Measurements from ENCODE around the gene ANKLE2.
A peak's percentile ranks its signal among the peaks of the same experiment; 100 is the strongest.

Gene ANKLE2

DNA sequence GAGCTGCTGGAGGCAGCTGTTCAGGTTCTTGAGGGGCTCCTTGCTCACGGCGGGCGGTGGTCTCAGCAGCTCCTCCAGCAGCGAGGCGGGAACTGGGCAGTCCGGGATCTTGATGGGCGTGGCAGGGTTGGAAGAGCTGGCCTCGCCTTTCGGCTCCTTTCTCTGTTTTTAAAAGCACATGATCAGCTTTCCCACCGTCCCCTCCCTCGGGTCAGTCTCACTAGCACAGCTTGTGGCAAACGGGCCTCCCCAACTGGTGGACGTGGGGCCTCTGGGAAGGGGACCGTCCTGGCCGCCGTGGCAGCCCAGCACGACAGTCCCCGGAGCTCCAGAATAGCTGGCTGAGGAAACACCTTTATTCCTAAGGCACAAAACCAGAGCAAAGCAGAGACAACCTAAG is 12.5 kb upstream of the ANKLE2 start:
- DNase-seq (ENCODE audit: low read depth in 1 of 2, low spot score in 1 of 2), result no peak
- no peak overlapping the region for H3K4me3 ChIP-seq (replicated peaks; ENCODE audit: insufficient read depth, low read length)
- TF ChIP-seq, protein P1, sequence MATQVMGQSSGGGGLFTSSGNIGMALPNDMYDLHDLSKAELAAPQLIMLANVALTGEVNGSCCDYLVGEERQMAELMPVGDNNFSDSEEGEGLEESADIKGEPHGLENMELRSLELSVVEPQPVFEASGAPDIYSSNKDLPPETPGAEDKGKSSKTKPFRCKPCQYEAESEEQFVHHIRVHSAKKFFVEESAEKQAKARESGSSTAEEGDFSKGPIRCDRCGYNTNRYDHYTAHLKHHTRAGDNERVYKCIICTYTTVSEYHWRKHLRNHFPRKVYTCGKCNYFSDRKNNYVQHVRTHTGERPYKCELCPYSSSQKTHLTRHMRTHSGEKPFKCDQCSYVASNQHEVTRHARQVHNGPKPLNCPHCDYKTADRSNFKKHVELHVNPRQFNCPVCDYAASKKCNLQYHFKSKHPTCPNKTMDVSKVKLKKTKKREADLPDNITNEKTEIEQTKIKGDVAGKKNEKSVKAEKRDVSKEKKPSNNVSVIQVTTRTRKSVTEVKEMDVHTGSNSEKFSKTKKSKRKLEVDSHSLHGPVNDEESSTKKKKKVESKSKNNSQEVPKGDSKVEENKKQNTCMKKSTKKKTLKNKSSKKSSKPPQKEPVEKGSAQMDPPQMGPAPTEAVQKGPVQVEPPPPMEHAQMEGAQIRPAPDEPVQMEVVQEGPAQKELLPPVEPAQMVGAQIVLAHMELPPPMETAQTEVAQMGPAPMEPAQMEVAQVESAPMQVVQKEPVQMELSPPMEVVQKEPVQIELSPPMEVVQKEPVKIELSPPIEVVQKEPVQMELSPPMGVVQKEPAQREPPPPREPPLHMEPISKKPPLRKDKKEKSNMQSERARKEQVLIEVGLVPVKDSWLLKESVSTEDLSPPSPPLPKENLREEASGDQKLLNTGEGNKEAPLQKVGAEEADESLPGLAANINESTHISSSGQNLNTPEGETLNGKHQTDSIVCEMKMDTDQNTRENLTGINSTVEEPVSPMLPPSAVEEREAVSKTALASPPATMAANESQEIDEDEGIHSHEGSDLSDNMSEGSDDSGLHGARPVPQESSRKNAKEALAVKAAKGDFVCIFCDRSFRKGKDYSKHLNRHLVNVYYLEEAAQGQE (IDR thresholded peaks at IDR 0.05; ENCODE audit: insufficient replicate concordance, low read depth), result no peak
- TF ChIP-seq POLR2AphosphoS5 (IDR thresholded peaks at IDR 0.05; ENCODE audit: low read depth) (no peak), GABPA (IDR thresholded peaks at IDR 0.05; ENCODE audit: low read depth) (no peak), SPI1 (IDR thresholded peaks at IDR 0.05; ENCODE audit: borderline replicate concordance, low read depth) (no peak)
- TF ChIP-seq, protein P2, sequence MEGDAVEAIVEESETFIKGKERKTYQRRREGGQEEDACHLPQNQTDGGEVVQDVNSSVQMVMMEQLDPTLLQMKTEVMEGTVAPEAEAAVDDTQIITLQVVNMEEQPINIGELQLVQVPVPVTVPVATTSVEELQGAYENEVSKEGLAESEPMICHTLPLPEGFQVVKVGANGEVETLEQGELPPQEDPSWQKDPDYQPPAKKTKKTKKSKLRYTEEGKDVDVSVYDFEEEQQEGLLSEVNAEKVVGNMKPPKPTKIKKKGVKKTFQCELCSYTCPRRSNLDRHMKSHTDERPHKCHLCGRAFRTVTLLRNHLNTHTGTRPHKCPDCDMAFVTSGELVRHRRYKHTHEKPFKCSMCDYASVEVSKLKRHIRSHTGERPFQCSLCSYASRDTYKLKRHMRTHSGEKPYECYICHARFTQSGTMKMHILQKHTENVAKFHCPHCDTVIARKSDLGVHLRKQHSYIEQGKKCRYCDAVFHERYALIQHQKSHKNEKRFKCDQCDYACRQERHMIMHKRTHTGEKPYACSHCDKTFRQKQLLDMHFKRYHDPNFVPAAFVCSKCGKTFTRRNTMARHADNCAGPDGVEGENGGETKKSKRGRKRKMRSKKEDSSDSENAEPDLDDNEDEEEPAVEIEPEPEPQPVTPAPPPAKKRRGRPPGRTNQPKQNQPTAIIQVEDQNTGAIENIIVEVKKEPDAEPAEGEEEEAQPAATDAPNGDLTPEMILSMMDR (IDR thresholded peaks at IDR 0.05; ENCODE audit: insufficient read depth, low read length), result no peak
- no peak overlapping the region; the same call in 1 of the 2 replicates for H3K27ac ChIP-seq (replicated peaks)
- H3K27me3 ChIP-seq (ENCODE audit: insufficient read depth, poor library complexity, severe bottlenecking), result no peaks in the 10 kb centered on the region

DNA sequence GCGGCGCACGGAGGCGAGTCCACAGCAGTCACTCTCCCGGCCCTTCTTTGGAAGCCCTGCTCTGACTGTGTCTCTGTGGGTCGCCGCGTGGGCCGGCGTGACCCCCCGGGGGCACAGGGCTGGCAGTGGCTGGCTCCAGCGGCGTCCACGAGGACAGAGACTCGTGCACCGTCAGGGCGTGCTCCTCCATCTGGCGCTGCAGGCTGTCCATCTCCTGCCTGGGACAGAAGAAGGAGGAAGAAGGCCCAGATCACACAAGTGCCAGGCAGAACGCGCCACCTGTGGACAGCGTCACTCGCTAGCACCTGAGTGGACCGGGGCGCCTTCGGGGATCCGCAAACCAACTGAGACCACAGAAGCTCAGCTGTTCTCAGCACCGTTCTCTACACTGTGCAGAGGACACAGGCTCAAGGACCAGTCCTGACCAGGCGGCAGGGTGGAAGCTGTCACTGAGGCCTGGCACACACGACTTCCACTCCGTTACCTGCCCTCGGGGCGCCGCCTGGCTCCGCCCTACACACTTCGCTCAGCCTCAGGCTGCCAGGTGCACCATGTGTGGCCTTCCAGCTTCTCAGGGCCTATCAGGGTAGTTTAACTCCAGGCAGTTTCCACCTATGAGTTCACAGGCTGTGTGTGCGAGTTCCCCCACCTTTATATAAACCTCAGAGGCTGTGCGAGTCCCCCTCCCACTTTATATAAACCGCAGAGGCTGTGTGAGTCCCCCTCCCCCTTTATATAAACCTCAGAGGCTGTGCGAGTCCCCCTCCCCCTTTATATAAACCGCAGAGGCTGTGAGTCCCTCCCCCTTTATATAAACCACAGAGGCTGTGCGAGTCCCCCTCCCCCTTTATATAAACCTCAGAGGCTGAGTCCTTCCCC is 11.7 kb upstream of the ANKLE2 start:
- H3K4me3 ChIP-seq (replicated peaks; ENCODE audit: insufficient read depth, low read length), result no peak overlapping the region
- H3K27ac ChIP-seq (replicated peaks), result peak overlapping the region; percentile 38
- H3K27me3 ChIP-seq (ENCODE audit: insufficient read depth, poor library complexity, severe bottlenecking), result no peaks in the 10 kb centered on the region
- no peak for DNase-seq (ENCODE audit: low read depth in 1 of 2, low spot score in 1 of 2)
- TF ChIP-seq SPI1 (IDR thresholded peaks at IDR 0.05; ENCODE audit: borderline replicate concordance, low read depth), result no peak
- TF ChIP-seq POLR2AphosphoS5 (IDR thresholded peaks at IDR 0.05; ENCODE audit: low read depth), result no peak
- no peak for TF ChIP-seq GABPA (IDR thresholded peaks at IDR 0.05; ENCODE audit: low read depth)
- TF ChIP-seq, protein P1 (IDR thresholded peaks at IDR 0.05; ENCODE audit: insufficient replicate concordance, low read depth), result no peak
- TF ChIP-seq, protein P2 (IDR thresholded peaks at IDR 0.05; ENCODE audit: insufficient read depth, low read length), result no peak

DNA sequence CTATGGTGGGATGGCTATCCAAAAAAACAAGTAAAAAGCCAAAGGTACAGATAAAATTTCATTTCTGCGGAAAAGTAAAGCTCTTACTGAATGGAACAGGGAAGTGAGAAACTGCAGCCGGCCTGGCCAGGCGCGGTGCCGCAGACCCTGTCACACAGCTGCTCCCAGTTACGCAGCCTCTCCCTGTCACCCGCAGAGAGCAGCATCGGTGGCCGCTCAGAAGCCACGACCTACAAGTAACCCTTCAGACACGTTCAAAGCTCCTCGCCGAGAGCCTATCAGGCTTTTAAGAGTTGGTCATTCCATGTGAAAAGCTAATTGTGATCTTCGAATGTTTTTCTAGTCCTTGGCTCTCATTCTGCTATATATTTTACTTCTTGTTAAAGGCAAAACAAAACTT is 11.0 kb upstream of the ANKLE2 start:
- peak; percentile 45 to 83 for DNase-seq (ENCODE audit: low read depth in 1 of 2, low spot score in 1 of 2)
- H3K4me3 ChIP-seq (replicated peaks; ENCODE audit: insufficient read depth, low read length), result no peak overlapping the region
- H3K27me3 ChIP-seq (ENCODE audit: insufficient read depth, poor library complexity, severe bottlenecking), result no peaks in the 10 kb centered on the region
- peak overlapping the region; percentile 38 for H3K27ac ChIP-seq (replicated peaks)
- TF ChIP-seq, protein P2 (IDR thresholded peaks at IDR 0.05; ENCODE audit: insufficient read depth, low read length), result no peak
- TF ChIP-seq SPI1 (IDR thresholded peaks at IDR 0.05; ENCODE audit: borderline replicate concordance, low read depth), result peak; percentile 68; the same call in 1 of the 2 replicates
